HEK293 (cell line): Measurements from ENCODE around the gene SLC2A5.

Source experiments
- CTCF ChIA-PET: fragments of 350-600 bp; formaldehyde crosslinking; extraction: SDS; loops from one replicate; lab custom pipeline; 2021; ENCODE audit warnings: antibody characterized with exemption; lab: Yijun Ruan, JAX
- POLR2A ChIA-PET: fragments of 300-600 bp; formaldehyde crosslinking; extraction: SDS; loops from one replicate; lab custom pipeline; 2020; ENCODE audit warnings: antibody characterized with exemption, inconsistent platforms; lab: Yijun Ruan, JAX
- H3K27ac ChIP-seq: fragments of 200-500 bp; sonication (Bioruptor generic); 2 replicates; pipeline ENCODE4 v1.5.1; 2014; ENCODE audit warnings: low read depth, low read length, control low read depth, inconsistent platforms; ENCODE audit errors: extremely low read depth
- H3K36me3 ChIP-seq, 2 experiments: fragments of 200-500 bp in 1 of 2; sonication (Bioruptor generic) in 1 of 2; 1 replicate in 1 of 2; 2 replicates in 1 of 2; pipeline ENCODE4 v1.5.1; 2014 to 2017; ENCODE audit warnings: inconsistent platforms in 2 of 2, low read length in 2 of 2; ENCODE audit not compliant: control insufficient read depth in 2 of 2, insufficient read depth in 1 of 2
- H3K4me1 ChIP-seq: fragments of 200-500 bp; sonication (Bioruptor generic); 2 replicates; pipeline ENCODE4 v1.5.1; 2014; ENCODE audit warnings: mild to moderate bottlenecking, low read length, inconsistent platforms; ENCODE audit not compliant: control insufficient read depth, insufficient read depth
- H3K4me3 ChIP-seq: 2 replicates; pipeline ENCODE4 v1.5.1; 2011; ENCODE audit warnings: low read depth, mild to moderate bottlenecking, control low read depth, low read length, moderate library complexity
- H3K9me3 ChIP-seq: fragments of 200-500 bp; sonication (Bioruptor generic); 2 replicates; pipeline ENCODE4 v1.5.1; 2014; ENCODE audit warnings: low read depth, low read length, inconsistent platforms; ENCODE audit not compliant: control insufficient read depth, insufficient read depth
- CTCF ChIP-seq: fragments of 450-650 bp; formaldehyde crosslinking; IDR thresholded peaks from 2 replicates; pipeline ENCODE4 v1.5.1; 2016; ENCODE audit warnings: missing biosample characterization, missing genetic modification characterization
- GLIS1 ChIP-seq: fragments of 450-650 bp; formaldehyde crosslinking; IDR thresholded peaks from 2 replicates; pipeline ENCODE4 v1.5.1; 2016; ENCODE audit warnings: missing biosample characterization, missing genetic modification characterization
- IKZF3 ChIP-seq: fragments of 450-650 bp; IDR thresholded peaks from 2 replicates; pipeline ENCODE4 v1.5.0; 2018; ENCODE audit warnings: missing biosample characterization, mild to moderate bottlenecking, missing genetic modification characterization, moderate library complexity
- OSR2 ChIP-seq: fragments of 450-650 bp; formaldehyde crosslinking; IDR thresholded peaks from 2 replicates; pipeline ENCODE4 v1.5.1; 2016; ENCODE audit warnings: missing biosample characterization, missing genetic modification characterization
- PATZ1 ChIP-seq: fragments of 450-650 bp; formaldehyde crosslinking; IDR thresholded peaks from 2 replicates; pipeline ENCODE4 v1.5.1; 2016; ENCODE audit warnings: missing biosample characterization, missing genetic modification characterization
- PRDM10 ChIP-seq: fragments of 450-650 bp; formaldehyde crosslinking; IDR thresholded peaks from 2 replicates; pipeline ENCODE4 v1.5.1; 2016; ENCODE audit warnings: missing biosample characterization, missing genetic modification characterization
- SP7 ChIP-seq: fragments of 450-650 bp; formaldehyde crosslinking; IDR thresholded peaks from 2 replicates; pipeline ENCODE4 v1.5.1; 2016; ENCODE audit warnings: missing biosample characterization, missing genetic modification characterization
- ZBTB17 ChIP-seq: fragments of 450-650 bp; formaldehyde crosslinking; IDR thresholded peaks from 2 replicates; pipeline ENCODE4 v1.5.1; 2016; ENCODE audit warnings: missing biosample characterization, missing genetic modification characterization
- ZBTB26 ChIP-seq: fragments of 450-650 bp; formaldehyde crosslinking; optimal IDR thresholded peaks from 2 replicates; pipeline ENCODE3; 2016; ENCODE audit warnings: missing biosample characterization, mild to moderate bottlenecking, missing genetic modification characterization
- ZBTB48 ChIP-seq: fragments of 450-650 bp; formaldehyde crosslinking; IDR thresholded peaks from 2 replicates; pipeline ENCODE4 v1.5.1; 2016; ENCODE audit warnings: missing biosample characterization, missing genetic modification characterization
- ZBTB8A ChIP-seq: fragments of 450-650 bp; formaldehyde crosslinking; IDR thresholded peaks from 2 replicates; pipeline ENCODE4 v1.5.1; 2016; ENCODE audit warnings: missing biosample characterization, missing genetic modification characterization
- ZEB2 ChIP-seq: fragments of 450-650 bp; formaldehyde crosslinking; IDR thresholded peaks from 2 replicates; pipeline ENCODE4 v1.5.1; 2016; ENCODE audit warnings: missing biosample characterization, missing genetic modification characterization
- ZFP37 ChIP-seq: fragments of 450-650 bp; formaldehyde crosslinking; IDR thresholded peaks from 2 replicates; pipeline ENCODE4 v1.5.1; 2016; ENCODE audit warnings: missing biosample characterization, missing genetic modification characterization
- ZIC2 ChIP-seq: fragments of 450-650 bp; formaldehyde crosslinking; IDR thresholded peaks from 2 replicates; pipeline ENCODE4 v1.5.1; 2016; ENCODE audit warnings: missing biosample characterization, missing genetic modification characterization
- ZNF2 ChIP-seq: fragments of 450-650 bp; formaldehyde crosslinking; IDR thresholded peaks from 2 replicates; pipeline ENCODE4 v1.5.1; 2016; ENCODE audit warnings: missing biosample characterization, missing genetic modification characterization
- ZNF335 ChIP-seq: fragments of 450-650 bp; formaldehyde crosslinking; conservative IDR thresholded peaks from 2 replicates; pipeline ENCODE4 v1.5.1; 2016; ENCODE audit warnings: missing biosample characterization, missing genetic modification characterization
- ZNF341 ChIP-seq: fragments of 450-650 bp; formaldehyde crosslinking; IDR thresholded peaks from 2 replicates; pipeline ENCODE4; 2016; ENCODE audit warnings: low read depth, missing biosample characterization, missing genetic modification characterization
- ZNF37A ChIP-seq: fragments of 450-650 bp; IDR thresholded peaks from 2 replicates; pipeline ENCODE4 v1.5.1; 2018; ENCODE audit warnings: missing biosample characterization, missing genetic modification characterization
- ZNF391 ChIP-seq: fragments of 450-650 bp; formaldehyde crosslinking; IDR thresholded peaks from 2 replicates; pipeline ENCODE4 v1.5.1; 2016; ENCODE audit warnings: low read depth, missing biosample characterization, missing genetic modification characterization, borderline replicate concordance
- ZNF394 ChIP-seq: fragments of 450-650 bp; formaldehyde crosslinking; IDR thresholded peaks from 2 replicates; pipeline ENCODE4 v1.5.1; 2016; ENCODE audit warnings: missing biosample characterization, missing genetic modification characterization, mild to moderate bottlenecking, moderate library complexity, borderline replicate concordance
- ZNF501 ChIP-seq: fragments of 450-650 bp; formaldehyde crosslinking; IDR thresholded peaks from 2 replicates; pipeline ENCODE4 v1.5.1; 2016; ENCODE audit warnings: missing biosample characterization, missing genetic modification characterization
- ZNF600 ChIP-seq: fragments of 450-650 bp; formaldehyde crosslinking; IDR thresholded peaks from 2 replicates; pipeline ENCODE4 v1.5.1; 2016; ENCODE audit warnings: missing biosample characterization, missing genetic modification characterization
- ZNF629 ChIP-seq: fragments of 450-650 bp; formaldehyde crosslinking; IDR thresholded peaks from 2 replicates; pipeline ENCODE4 v1.5.1; 2017; ENCODE audit warnings: missing biosample characterization, missing genetic modification characterization
- ZNF654 ChIP-seq: fragments of 450-650 bp; formaldehyde crosslinking; IDR thresholded peaks from 2 replicates; pipeline ENCODE4 v1.5.1; 2016; ENCODE audit warnings: low read depth, missing biosample characterization, missing genetic modification characterization
- ZNF692 ChIP-seq: fragments of 450-650 bp; formaldehyde crosslinking; IDR thresholded peaks from 2 replicates; pipeline ENCODE4 v1.5.1; 2016; ENCODE audit warnings: missing biosample characterization, missing genetic modification characterization
- ZNF791 ChIP-seq: fragments of 450-650 bp; formaldehyde crosslinking; IDR thresholded peaks from 2 replicates; pipeline ENCODE4 v1.5.1; 2016; ENCODE audit warnings: missing biosample characterization, missing genetic modification characterization
- ZSCAN30 ChIP-seq: fragments of 450-650 bp; IDR thresholded peaks from 2 replicates; pipeline ENCODE4 v1.5.1; 2018; ENCODE audit warnings: missing biosample characterization, mild to moderate bottlenecking, missing genetic modification characterization, moderate library complexity

SLC2A5 gene

GRCh38 chr1:9110669-9111356 lies 41.4 kb upstream of the SLC2A5 start:
- ChIA-PET POLR2A (interaction anchor here (0.6 kb wide), 1 partner anchor 55 kb away, joined by 3 read pairs; no protein-coding TSS in a partner anchor), CTCF (interaction anchor here (0.5 to 4.3 kb wide), 38 partner anchors 9 to 418 kb away, joined by 3 to 42 read pairs (median 4); partner anchors contain the start of gene GPR157)
- peaks cover 0 to 32% of the 10 kb centered on the region in 2 experiments; a peak in 2 of 3 replicates for H3K36me3 ChIP-seq
- no peak overlapping the region for H3K27ac ChIP-seq
- no peaks in the 10 kb centered on the region; the same call in 1 of the 2 replicates for H3K4me1 ChIP-seq
- no peaks in the 10 kb centered on the region for H3K9me3 ChIP-seq
- H3K4me3 ChIP-seq = no peak overlapping the region
- TF ChIP-seq ZNF629 (tag by site-specific recombination) (0 out of 2 replicates have a peak, but pooled peaks have one; percentile 14), ZEB2 (0 out of 2 replicates have a peak, but pooled peaks have one; percentile 45), ZNF600 (tag by site-specific recombination) (peak; percentile 70), ZBTB48 (tag by site-specific recombination) (peak; percentile 33; the same call in 1 of the 2 replicates), ZFP37 (tag by site-specific recombination) (peak; percentile 67; the same call in 1 of the 2 replicates), ZNF341 (tag by site-specific recombination) (no peak), PRDM10 (tag by site-specific recombination) (peak; percentile 46; the same call in 1 of the 2 replicates), ZBTB17 (tag by site-specific recombination) (peak; percentile 50), ZNF2 (tag by site-specific recombination) (peak; percentile 77), PATZ1 (tag by site-specific recombination) (peak; percentile 76), CTCF (tag by site-specific recombination) (peak; percentile 85), ZIC2 (tag by site-specific recombination) (no peak), ZNF391 (tag by site-specific recombination) (no peak; the same call in 1 of the 2 replicates), ZNF791 (no peak), SP7 (peak; percentile 57), IKZF3 (tag by site-specific recombination) (0 out of 2 replicates have a peak, but pooled peaks have one; percentile 21), ZNF501 (tag by site-specific recombination) (no peak), ZBTB8A (tag by site-specific recombination) (peak; percentile 64), ZSCAN30 (tag by site-specific recombination) (peak; percentile 78; the same call in 1 of the 2 replicates), ZNF335 (tag by site-specific recombination) (no peak), ZNF692 (tag by site-specific recombination) (0 out of 2 replicates have a peak, but pooled peaks have one; percentile 41), ZBTB26 (tag by site-specific recombination) (no peak), ZNF394 (0 out of 2 replicates have a peak, but pooled peaks have one; percentile 13), GLIS1 (tag by site-specific recombination) (peak; percentile 44; the same call in 1 of the 2 replicates), OSR2 (peak; percentile 32; the same call in 1 of the 2 replicates), ZNF37A (no peak), ZNF654 (peak; percentile 75)
